B cell (primary cell): ENCODE results near the gene MYOM1.

Experiments used
- CTCF ChIP-seq: fragments of 200-600 bp; IDR thresholded peaks from one replicate; pipeline ENCODE4 v1.8.0; 2022; ENCODE audit warnings: antibody characterized with exemption, mild to moderate bottlenecking
- EZH2 ChIP-seq: IDR thresholded peaks from 2 replicates; pipeline ENCODE4 v1.6.1; 2012; ENCODE audit warnings: borderline replicate concordance, low read depth, mild to moderate bottlenecking, moderate library complexity, low read length; ENCODE audit not compliant: insufficient read depth, poor library complexity, severe bottlenecking

GRCh38 chr18:3052411-3052758 is 167.4 kb downstream of the MYOM1 start:
- TF ChIP-seq CTCF, result no peak
- no peak for TF ChIP-seq EZH2
